EH (cell line): ENCODE measurements around the gene VPS13C.

Source experiments
- DNase-seq: peaks from one replicate; pipeline ENCODE4 v3.0.0-alpha.2; 2015; ENCODE audit warnings: low read depth

VPS13C gene

GRCh38 chr15:62060113-62060895 is at the start of gene VPS13C:
VPS13C (minus strand) TSS chr15:62060447; CDS start chr15:62060374, 73 bp downstream.
- DNase-seq = peak; percentile 95

GRCh38 chr15:62109437-62109836 is 49.2 kb upstream of the VPS13C start:
- DNase-seq = no peak

GRCh38 chr15:62108411-62108810 is 48.2 kb upstream of the VPS13C start:
- DNase-seq = no peak

- peak; percentile 29 for DNase-seq
Measured at GRCh38 chr15:62107571-62108121, 47.4 kb upstream of the VPS13C start.

- DNase-seq = no peak
Measured at GRCh38 chr15:62106096-62106495, 45.8 kb upstream of the VPS13C start.

GRCh38 chr15:62105266-62105665 is 45.0 kb upstream of the VPS13C start:
- DNase-seq = no peak

- no peak for DNase-seq
Measured at GRCh38 chr15:62104846-62105245, 44.6 kb upstream of the VPS13C start.

GRCh38 chr15:62104401-62104800 is 44.2 kb upstream of the VPS13C start:
- no peak for DNase-seq

GRCh38 chr15:62103431-62103830 is 43.2 kb upstream of the VPS13C start:
- DNase-seq = no peak

GRCh38 chr15:62099094-62099601 is 38.9 kb upstream of the VPS13C start:
- DNase-seq = peak; percentile 89

GRCh38 chr15:62094388-62094787 is 34.1 kb upstream of the VPS13C start:
- DNase-seq = no peak

- no peak for DNase-seq
Measured at GRCh38 chr15:62093809-62094208, 33.6 kb upstream of the VPS13C start.

- DNase-seq = no peak
Measured at GRCh38 chr15:62090988-62091387, 30.7 kb upstream of the VPS13C start.

- no peak for DNase-seq
Measured at GRCh38 chr15:62089616-62090015, 29.4 kb upstream of the VPS13C start.

- DNase-seq = no peak
Measured at GRCh38 chr15:62088353-62088693, 28.1 kb upstream of the VPS13C start.

- peak; percentile 42 for DNase-seq
Measured at GRCh38 chr15:62087671-62088352, 27.6 kb upstream of the VPS13C start.

GRCh38 chr15:62085740-62086139 is 25.5 kb upstream of the VPS13C start:
- peak; percentile 44 for DNase-seq

- no peak for DNase-seq
Measured at GRCh38 chr15:62083194-62084154, 23.2 kb upstream of the VPS13C start.

- no peak for DNase-seq
Measured at GRCh38 chr15:62079594-62079993, 19.3 kb upstream of the VPS13C start.

GRCh38 chr15:62075595-62076277 is 15.5 kb upstream of the VPS13C start:
- peak; percentile 27 for DNase-seq

- peak; percentile 55 for DNase-seq
Measured at GRCh38 chr15:62071711-62072308, 11.6 kb upstream of the VPS13C start.
